GM10248 (cell line): ENCODE data around the gene GPRC5A.
A peak's percentile ranks its signal among the peaks of the same experiment; 100 is the strongest.

Experiments
- CTCF ChIA-PET: fragments of 300-600 bp; sonication (Branson Sonifier 250); formaldehyde crosslinking; extraction: SDS; loops from one replicate; lab custom pipeline; 2021; ENCODE audit warnings: antibody characterized with exemption; lab: Yijun Ruan, JAX
- POLR2A ChIA-PET: fragments of 350-650 bp; sonication (Branson Sonifier 250); formaldehyde crosslinking; extraction: SDS; loops from one replicate; lab custom pipeline; 2020; ENCODE audit warnings: antibody characterized with exemption; lab: Yijun Ruan, JAX
- DNase-seq: peaks from one replicate; pipeline ENCODE4 v3.0.0; 2012; ENCODE audit errors: extremely low spot score
- CTCF ChIP-seq: IDR thresholded peaks from 2 replicates; pipeline ENCODE4 v1.5.1; 2012; ENCODE audit warnings: mild to moderate bottlenecking, low read depth; ENCODE audit errors: extremely low read depth, missing control alignments, control extremely low read depth

The GPRC5A gene

GRCh38 chr12:12916135-12916944 lies 25.0 kb downstream of the GPRC5A start:
- peak; percentile 96 for TF ChIP-seq CTCF
- CTCF ChIA-PET = interaction anchor here (0.6 to 5.9 kb wide), 48 partner anchors 8 to 740 kb away, joined by 3 to 117 read pairs (median 4); partner anchors contain the start of genes FAM234B and GPRC5A
- POLR2A ChIA-PET = no interaction called here
- DNase-seq = peak; percentile 82

DNA sequence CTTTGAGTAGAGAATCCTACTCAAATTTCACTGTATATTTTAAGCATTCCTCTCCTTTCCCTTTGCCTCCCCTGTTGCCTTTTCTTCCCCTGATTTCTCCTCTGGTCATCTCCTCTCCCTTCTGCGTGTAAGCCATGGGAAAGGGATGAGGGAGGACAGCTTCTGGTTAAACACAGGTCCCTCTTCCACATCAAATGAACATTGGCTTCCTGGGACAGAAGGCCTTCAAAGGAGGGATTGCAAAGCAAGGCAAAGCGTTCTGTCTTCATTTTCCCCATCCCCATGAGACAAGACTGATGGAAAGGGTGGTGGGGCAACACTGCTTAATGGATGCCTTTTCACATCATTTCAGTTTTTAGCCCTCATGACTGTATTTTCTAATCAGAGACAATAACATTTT lies 26.2 kb downstream of the GPRC5A start:
- TF ChIP-seq CTCF = no peak
- ChIA-PET POLR2A (no interaction called here), CTCF (interaction anchor here (1.4 to 5.9 kb wide), 3 partner anchors 25 to 294 kb away, joined by 3 to 117 read pairs (median 14); no protein-coding TSS in a partner anchor)
- DNase-seq = no peak

DNA sequence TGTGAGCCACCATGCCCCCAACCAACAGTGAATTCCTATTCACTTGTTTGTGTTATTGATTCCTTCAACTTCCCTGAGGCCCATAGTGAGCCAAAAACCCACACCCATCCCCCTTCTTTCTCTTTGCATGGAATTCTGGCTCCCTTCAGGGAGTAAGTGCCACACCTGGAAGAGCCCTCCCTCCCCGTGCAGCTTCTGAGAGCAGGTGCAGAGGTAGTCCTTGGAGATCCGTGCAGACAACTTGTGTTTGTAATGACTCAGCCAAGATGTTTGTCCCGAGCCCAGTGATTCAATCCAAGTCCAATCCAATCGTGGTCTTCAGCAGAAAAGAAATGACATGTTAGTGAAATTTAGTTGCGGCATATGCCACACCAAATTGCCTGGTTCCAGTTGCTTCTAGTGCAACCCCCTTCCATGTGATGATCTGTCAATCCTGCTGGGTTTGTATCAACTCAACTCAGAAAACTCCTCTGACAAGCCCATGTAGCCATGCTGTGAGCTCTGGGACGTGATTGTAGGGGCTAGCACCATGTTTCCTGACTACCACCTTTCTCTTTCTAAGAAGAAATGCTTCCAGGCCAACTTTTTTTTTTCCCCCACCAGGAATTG lies 27.5 kb downstream of the GPRC5A start:
- no peak for DNase-seq
- TF ChIP-seq CTCF = no peak
- POLR2A ChIA-PET = no interaction called here
- CTCF ChIA-PET = interaction anchor here (0.9 to 1.2 kb wide), 3 partner anchors 175 to 293 kb away, joined by 3 read pairs; no protein-coding TSS in a partner anchor

GRCh38 chr12:12919666-12920435 lies 28.5 kb downstream of the GPRC5A start:
- POLR2A ChIA-PET = no interaction called here
- CTCF ChIA-PET = interaction anchor here (1.2 to 1.6 kb wide), 3 partner anchors 57 to 292 kb away, joined by 3 to 9 read pairs (median 3); no protein-coding TSS in a partner anchor
- no peak for DNase-seq
- TF ChIP-seq CTCF = no peak

GRCh38 chr12:12922191-12922616 lies 30.8 kb downstream of the GPRC5A start:
- DNase-seq = no peak
- no peak for TF ChIP-seq CTCF
- ChIA-PET POLR2A (no interaction called here), CTCF (no interaction called here)

DNA sequence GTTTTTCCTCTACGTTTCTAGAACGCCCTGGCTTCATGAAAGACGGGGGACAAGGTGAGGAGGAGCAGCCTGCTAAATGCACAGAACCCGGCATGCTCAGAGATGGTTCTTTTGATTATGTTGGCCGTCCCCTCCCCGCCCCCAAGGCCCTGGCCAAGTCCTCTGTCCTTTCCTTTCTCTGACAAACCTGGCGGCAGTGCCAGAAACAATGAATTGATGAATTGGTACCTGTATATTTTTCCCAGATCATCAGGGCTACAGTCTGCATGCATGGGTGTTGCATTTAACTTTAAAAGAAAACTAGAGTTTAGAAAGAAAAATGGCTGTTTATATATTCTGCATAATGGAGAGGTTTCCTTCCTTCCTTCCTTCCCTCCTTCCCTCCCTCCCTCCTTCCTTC lies 31.6 kb downstream of the GPRC5A start:
- CTCF ChIA-PET = no interaction called here
- DNase-seq = no peak
- no peak for TF ChIP-seq CTCF

More for the DNA sequence above, 31.6 kb downstream of the GPRC5A start:
- POLR2A ChIA-PET = no interaction called here
